Ishikawa (cell line): Measurements from ENCODE around the gene NXN.

Experiments
- CEBPB ChIP-seq: IDR thresholded peaks from 2 replicates; pipeline ENCODE4 v1.6.1; 2012
- CREB1 ChIP-seq: IDR thresholded peaks from 2 replicates; pipeline ENCODE4 v1.6.1; 2012; ENCODE audit warnings: low read depth
- EGR1 ChIP-seq: IDR thresholded peaks from 2 replicates; pipeline ENCODE4 v1.6.1; 2012
- EP300 ChIP-seq: IDR thresholded peaks from 2 replicates; pipeline ENCODE4 v1.6.1; 2012; ENCODE audit warnings: borderline replicate concordance
- FOXM1 ChIP-seq: IDR thresholded peaks from 2 replicates; pipeline ENCODE4 v1.6.1; 2012; ENCODE audit warnings: low read depth, borderline replicate concordance
- NFIC ChIP-seq: IDR thresholded peaks from 2 replicates; pipeline ENCODE4 v1.6.1; 2012
- RAD21 ChIP-seq: IDR thresholded peaks from 2 replicates; pipeline ENCODE4 v1.6.1; 2012; ENCODE audit warnings: low read depth
- TAF1 ChIP-seq: IDR thresholded peaks from 2 replicates; pipeline ENCODE4 v1.6.1; 2012; ENCODE audit warnings: low read depth, mild to moderate bottlenecking
- TCF12 ChIP-seq: IDR thresholded peaks from 2 replicates; pipeline ENCODE4 v1.6.1; 2012; ENCODE audit warnings: low read depth
- TEAD4 ChIP-seq: IDR thresholded peaks from 2 replicates; pipeline ENCODE4 v1.6.1; 2012
- YY1 ChIP-seq: IDR thresholded peaks from 2 replicates; pipeline ENCODE4 v1.6.1; 2012; ENCODE audit warnings: low read depth
- ZBTB7A ChIP-seq: IDR thresholded peaks from 2 replicates; pipeline ENCODE4 v1.6.1; 2012; ENCODE audit warnings: low read depth
- TF ChIP-seq, protein P1 (sequence below): IDR thresholded peaks from 2 replicates; pipeline ENCODE4 v1.6.1; 2012
- TF ChIP-seq, protein P2 (sequence below): IDR thresholded peaks from 2 replicates; pipeline ENCODE4 v1.6.1; 2012; ENCODE audit warnings: low read depth, mild to moderate bottlenecking
- TF ChIP-seq, protein P3 (sequence below): IDR thresholded peaks from 2 replicates; pipeline ENCODE4 v1.6.1; 2012

Gene NXN

DNA sequence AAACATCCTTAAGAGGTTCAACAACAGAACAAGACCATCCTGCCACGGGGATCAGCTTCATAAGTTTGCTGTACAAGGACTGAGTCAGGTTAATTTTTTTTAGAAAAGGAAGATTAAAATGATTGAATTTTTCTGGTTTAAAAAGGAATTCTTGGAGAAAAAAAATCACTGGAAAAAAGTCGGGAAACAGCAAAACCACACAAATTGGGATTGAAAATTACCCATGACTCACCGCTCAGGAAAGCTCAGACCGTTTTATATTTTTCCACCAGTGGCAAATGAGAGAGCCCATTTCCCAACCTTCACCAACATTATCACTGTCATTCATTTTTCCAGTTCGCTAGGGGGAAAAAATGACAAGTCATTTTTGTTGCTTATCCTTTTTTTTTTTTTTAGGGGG is 150.8 kb downstream of the NXN start:
- TF ChIP-seq TCF12 (no peak), CREB1 (no peak), ZBTB7A (no peak), EP300 (no peak), RAD21 (no peak), CEBPB (no peak)
- TF ChIP-seq, protein P1, sequence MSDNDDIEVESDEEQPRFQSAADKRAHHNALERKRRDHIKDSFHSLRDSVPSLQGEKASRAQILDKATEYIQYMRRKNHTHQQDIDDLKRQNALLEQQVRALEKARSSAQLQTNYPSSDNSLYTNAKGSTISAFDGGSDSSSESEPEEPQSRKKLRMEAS, result no peak
- TF ChIP-seq, protein P2, sequence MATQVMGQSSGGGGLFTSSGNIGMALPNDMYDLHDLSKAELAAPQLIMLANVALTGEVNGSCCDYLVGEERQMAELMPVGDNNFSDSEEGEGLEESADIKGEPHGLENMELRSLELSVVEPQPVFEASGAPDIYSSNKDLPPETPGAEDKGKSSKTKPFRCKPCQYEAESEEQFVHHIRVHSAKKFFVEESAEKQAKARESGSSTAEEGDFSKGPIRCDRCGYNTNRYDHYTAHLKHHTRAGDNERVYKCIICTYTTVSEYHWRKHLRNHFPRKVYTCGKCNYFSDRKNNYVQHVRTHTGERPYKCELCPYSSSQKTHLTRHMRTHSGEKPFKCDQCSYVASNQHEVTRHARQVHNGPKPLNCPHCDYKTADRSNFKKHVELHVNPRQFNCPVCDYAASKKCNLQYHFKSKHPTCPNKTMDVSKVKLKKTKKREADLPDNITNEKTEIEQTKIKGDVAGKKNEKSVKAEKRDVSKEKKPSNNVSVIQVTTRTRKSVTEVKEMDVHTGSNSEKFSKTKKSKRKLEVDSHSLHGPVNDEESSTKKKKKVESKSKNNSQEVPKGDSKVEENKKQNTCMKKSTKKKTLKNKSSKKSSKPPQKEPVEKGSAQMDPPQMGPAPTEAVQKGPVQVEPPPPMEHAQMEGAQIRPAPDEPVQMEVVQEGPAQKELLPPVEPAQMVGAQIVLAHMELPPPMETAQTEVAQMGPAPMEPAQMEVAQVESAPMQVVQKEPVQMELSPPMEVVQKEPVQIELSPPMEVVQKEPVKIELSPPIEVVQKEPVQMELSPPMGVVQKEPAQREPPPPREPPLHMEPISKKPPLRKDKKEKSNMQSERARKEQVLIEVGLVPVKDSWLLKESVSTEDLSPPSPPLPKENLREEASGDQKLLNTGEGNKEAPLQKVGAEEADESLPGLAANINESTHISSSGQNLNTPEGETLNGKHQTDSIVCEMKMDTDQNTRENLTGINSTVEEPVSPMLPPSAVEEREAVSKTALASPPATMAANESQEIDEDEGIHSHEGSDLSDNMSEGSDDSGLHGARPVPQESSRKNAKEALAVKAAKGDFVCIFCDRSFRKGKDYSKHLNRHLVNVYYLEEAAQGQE, result no peak

DNA sequence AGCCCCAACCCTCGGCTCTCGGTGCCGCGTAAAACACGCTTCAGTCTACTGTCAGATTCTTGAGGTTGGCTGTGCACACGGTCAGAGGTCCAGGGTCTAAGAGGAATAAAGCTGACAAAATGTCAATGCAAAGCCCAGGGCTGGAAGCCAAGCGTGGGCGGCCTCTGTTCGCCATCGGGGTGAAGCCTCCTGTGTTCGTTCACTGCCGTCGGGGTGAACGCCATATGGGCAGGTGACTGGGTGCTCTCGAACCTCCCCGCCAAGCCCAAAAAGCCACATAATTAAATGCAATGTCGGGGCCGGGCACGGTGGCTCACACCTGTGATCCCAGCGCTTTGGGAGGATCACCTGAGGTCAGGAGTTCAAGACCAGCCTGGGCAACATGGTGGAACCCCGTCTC is 152.8 kb downstream of the NXN start:
- TF ChIP-seq EGR1, result no peak

DNA sequence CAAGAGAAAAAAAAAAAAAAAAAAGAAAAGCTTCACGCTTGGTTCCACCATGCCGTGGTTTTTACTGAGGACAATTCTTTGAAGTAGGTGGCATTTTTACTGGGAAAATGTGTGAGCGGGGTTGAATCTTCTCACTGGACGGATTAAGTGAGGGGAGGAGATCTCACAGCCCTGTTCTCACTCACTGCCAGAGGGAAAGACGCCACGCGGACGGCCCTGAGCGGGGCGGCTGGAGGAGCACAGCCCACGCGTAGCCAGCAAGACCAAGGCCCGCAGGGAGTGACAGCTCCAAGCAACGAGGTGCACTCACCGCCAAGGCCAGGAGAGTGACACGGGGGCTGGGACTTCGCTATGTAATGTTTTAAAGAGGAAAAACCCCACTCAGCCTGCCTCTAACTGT is 154.4 kb downstream of the NXN start:
- TF ChIP-seq EGR1 (no peak), ZBTB7A (no peak), YY1 (no peak), EP300 (no peak)
- TF ChIP-seq, protein P1, result no peak

DNA sequence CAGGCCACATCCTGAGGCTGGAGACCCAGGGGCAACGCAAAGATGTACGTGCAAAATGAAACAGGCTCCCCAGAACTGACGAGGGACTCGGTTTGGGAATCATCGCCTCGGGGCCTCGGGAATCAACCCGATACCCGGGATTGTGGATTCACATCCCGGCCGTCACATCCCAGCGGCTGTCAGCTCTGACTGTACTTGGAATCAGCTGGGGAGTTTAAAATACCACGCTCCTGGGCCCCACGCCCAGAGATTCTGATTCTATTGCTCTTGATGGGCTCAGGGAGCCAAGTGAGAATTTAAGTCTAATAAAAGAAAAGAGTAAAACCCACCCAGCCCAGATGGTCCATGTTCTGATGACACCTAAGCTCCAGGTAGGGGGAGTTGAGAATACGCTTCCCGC is 155.2 kb downstream of the NXN start:
- TF ChIP-seq EP300, result no peak
- no peak for TF ChIP-seq YY1
- no peak for TF ChIP-seq ZBTB7A
- no peak for TF ChIP-seq TCF12
- TF ChIP-seq TEAD4, result no peak
- no peak for TF ChIP-seq CEBPB
- TF ChIP-seq NFIC, result no peak
- no peak for TF ChIP-seq TAF1
- no peak for TF ChIP-seq RAD21

DNA sequence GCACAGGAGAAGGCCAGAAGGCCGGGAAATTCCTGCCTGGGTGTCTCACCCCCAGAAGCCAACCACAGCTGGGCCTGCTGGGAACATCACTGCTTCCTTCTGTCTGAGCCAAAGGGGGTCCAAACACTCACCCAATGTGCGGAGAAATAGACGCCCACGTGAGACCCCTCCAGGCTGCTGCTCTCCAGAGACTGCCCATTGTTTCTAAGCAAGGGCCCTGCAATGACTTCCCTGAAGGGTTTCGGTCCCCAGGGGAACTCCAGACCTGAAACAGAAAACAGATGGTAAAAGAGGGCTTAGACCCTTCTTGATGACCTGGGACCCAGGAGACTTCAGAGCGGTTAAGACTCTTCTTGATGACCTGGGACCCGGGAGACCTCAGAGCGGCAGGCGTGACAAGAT is 156.1 kb downstream of the NXN start:
- TF ChIP-seq CEBPB, result no peak
- no peak for TF ChIP-seq TAF1
- no peak for TF ChIP-seq ZBTB7A
- TF ChIP-seq, protein P1, result no peak
- no peak for TF ChIP-seq TCF12
- TF ChIP-seq, protein P2, result no peak
- TF ChIP-seq RAD21, result no peak
- no peak for TF ChIP-seq EP300
- TF ChIP-seq NFIC, result no peak
- TF ChIP-seq YY1, result no peak

DNA sequence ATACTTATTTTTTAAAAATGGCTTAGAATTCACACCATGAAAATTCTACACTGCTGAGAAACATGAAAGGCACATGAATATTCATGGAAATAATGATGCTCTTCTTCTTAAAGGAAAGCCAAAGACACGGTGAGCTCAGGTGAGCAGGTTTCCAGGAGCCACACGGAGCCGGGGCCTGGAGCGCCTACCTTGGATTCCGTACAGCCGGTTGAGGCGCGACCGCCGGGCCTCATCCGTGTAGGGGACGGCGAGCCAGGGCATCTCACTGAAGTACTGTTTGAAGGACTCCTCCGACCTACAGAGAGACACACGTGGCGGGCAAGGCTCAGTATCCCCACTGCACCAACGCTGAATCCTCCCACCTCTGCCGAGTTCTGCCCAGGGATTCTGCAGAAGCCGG is 160.3 kb downstream of the NXN start:
- TF ChIP-seq EGR1 (no peak), TAF1 (no peak), ZBTB7A (no peak), TCF12 (no peak), TEAD4 (no peak)
- TF ChIP-seq, protein P1, result no peak

DNA sequence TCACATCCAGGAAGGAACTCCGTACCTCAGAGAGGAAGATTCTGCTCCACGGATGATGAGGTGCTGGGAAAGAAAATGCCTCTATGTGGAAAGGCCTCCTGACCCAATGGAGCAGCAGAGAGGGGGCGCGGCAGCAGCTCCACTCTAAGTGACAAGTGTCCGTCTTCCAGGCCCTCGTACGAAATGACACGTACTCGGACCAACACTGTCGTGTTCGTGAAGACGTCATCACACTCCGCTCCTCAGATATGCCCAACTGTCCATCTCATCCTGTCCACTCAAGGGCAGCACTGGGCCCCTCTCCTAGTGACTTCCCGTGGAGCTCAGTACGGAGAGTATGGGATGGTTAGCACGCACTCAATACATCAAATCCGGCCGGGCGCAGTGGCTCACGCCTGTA is 165.2 kb downstream of the NXN start:
- TF ChIP-seq CREB1, result no peak
- TF ChIP-seq EP300, result no peak
- TF ChIP-seq, protein P1, result no peak
- TF ChIP-seq RAD21, result no peak
- TF ChIP-seq EGR1, result no peak
- TF ChIP-seq, protein P3, sequence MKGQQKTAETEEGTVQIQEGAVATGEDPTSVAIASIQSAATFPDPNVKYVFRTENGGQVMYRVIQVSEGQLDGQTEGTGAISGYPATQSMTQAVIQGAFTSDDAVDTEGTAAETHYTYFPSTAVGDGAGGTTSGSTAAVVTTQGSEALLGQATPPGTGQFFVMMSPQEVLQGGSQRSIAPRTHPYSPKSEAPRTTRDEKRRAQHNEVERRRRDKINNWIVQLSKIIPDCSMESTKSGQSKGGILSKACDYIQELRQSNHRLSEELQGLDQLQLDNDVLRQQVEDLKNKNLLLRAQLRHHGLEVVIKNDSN, result no peak
- no peak for TF ChIP-seq FOXM1
- TF ChIP-seq, protein P2, result no peak
- TF ChIP-seq YY1, result no peak
